ENCODE measurements around the gene FGF22.
A peak's percentile ranks its signal among the peaks of the same experiment; 100 is the strongest.

FGF22 gene

DNA sequence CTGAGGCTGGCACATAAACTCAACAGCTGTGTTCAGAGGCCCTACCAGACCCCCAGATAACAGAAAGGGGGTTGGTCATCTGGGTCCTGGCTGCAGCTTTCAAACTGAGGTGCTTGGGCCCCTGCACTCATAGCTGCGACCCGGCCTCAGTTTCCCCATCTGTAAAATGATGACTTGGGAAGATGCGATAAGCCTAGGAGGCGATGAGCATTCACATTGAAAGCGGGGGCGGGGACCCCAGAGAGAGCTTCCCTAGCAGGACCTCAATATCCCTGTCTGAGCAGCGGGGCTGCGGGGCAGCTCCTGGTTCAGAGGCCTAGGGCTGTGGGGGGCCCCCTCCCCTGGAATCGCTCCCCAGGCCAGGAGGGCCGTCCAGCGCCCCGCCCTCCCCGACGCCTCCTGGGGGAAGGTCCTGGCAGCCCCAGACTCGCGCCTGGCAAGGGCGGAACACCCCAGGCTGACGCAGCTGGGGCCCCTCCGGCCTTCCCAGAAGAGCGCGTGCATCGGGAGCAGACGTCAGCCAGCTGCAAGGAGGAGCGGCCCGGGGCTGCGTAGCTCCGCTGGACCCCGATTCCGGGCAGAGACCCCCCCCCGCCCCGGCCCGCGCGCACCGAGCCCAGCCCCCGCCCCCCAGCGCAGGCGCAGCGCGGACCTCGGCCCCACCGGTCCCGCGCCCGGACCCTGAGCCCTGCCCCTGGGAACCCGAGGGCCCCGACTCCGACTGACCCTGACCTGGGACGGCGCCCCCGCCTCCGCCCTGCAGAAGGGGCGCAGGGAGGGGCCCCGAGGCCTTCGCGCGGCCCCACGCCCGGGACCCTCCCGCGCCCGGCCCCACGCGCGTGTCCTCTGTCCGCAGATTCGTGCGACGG, 40.0 kb downstream of the FGF22 start:
- TF ChIP-seq, protein P1, sequence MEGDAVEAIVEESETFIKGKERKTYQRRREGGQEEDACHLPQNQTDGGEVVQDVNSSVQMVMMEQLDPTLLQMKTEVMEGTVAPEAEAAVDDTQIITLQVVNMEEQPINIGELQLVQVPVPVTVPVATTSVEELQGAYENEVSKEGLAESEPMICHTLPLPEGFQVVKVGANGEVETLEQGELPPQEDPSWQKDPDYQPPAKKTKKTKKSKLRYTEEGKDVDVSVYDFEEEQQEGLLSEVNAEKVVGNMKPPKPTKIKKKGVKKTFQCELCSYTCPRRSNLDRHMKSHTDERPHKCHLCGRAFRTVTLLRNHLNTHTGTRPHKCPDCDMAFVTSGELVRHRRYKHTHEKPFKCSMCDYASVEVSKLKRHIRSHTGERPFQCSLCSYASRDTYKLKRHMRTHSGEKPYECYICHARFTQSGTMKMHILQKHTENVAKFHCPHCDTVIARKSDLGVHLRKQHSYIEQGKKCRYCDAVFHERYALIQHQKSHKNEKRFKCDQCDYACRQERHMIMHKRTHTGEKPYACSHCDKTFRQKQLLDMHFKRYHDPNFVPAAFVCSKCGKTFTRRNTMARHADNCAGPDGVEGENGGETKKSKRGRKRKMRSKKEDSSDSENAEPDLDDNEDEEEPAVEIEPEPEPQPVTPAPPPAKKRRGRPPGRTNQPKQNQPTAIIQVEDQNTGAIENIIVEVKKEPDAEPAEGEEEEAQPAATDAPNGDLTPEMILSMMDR (IDR thresholded peaks at IDR 0.05; ENCODE audit: borderline replicate concordance, insufficient read depth, low read depth, low read length): no peak
- peak overlapping the region; percentile 78 for H3K4me3 ChIP-seq (ENCODE audit: low read depth, low read length)

DNA sequence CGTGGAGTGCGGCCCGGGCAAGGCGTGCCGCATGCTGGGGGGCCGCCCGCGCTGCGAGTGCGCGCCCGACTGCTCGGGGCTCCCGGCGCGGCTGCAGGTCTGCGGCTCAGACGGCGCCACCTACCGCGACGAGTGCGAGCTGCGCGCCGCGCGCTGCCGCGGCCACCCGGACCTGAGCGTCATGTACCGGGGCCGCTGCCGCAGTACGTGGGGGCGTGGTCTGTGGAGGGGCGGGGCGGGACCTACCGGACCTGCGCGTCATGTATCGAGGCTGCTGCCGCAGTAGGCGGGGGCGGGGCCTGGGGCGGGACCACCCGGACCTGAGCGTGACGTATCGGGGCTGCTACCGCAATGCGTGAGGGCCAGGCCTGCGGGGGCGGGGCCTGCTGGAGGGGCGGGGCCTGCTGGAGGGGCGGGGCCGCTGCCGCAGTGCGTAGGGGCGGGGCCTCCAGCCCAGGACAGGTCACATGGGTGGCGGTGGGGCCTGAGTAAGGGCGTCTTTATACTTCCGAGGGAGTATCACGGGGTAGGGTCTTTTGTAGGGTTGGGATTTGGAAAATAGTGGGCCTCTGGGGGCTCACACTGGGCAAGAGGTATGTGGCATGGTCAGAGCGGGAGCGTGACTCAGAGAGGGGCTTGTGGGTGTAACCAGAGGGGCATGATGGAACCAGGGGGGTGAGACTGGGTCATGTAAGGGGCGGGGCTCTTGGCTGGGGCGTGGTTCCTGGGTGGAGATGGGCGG, 40.8 kb downstream of the FGF22 start:
- H3K4me3 ChIP-seq (ENCODE audit: low read depth, low read length): peak overlapping the region; percentile 78
- TF ChIP-seq, protein P1 (IDR thresholded peaks at IDR 0.05; ENCODE audit: borderline replicate concordance, insufficient read depth, low read depth, low read length): peak; percentile 70

- H3K4me3 ChIP-seq (ENCODE audit: low read depth, low read length): no peak overlapping the region
- TF ChIP-seq, protein P1 (IDR thresholded peaks at IDR 0.05; ENCODE audit: borderline replicate concordance, insufficient read depth, low read depth, low read length): no peak
Measured at GRCh38 chr19:681029-682019, 41.6 kb downstream of the FGF22 start.

DNA sequence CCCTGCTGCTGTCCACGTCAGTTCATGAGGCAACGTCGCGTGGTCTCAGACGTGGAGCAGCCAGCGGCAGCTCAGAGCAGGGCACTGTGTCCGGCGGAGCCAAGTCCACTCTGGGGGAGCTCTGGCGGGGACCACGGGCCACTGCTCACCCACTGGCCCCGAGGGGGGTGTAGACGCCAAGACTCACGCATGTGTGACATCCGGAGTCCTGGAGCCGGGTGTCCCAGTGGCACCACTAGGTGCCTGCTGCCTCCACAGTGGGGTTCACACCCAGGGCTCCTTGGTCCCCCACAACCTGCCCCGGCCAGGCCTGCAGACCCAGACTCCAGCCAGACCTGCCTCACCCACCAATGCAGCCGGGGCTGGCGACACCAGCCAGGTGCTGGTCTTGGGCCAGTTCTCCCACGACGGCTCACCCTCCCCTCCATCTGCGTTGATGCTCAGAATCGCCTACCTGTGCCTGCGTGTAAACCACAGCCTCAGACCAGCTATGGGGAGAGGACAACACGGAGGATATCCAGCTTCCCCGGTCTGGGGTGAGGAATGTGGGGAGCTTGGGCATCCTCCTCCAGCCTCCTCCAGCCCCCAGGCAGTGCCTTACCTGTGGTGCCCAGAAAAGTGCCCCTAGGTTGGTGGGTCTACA, 43.1 kb downstream of the FGF22 start:
- no peak overlapping the region for H3K4me3 ChIP-seq (ENCODE audit: low read depth, low read length)
- TF ChIP-seq, protein P1 (IDR thresholded peaks at IDR 0.05; ENCODE audit: borderline replicate concordance, insufficient read depth, low read depth, low read length): no peak

GRCh38 chr19:685454-685931, 45.8 kb downstream of the FGF22 start:
- TF ChIP-seq, protein P1 (IDR thresholded peaks at IDR 0.05; ENCODE audit: borderline replicate concordance, insufficient read depth, low read depth, low read length): no peak
- H3K4me3 ChIP-seq (ENCODE audit: low read depth, low read length): no peak overlapping the region
